Smooth muscle cell (in vitro differentiated cells): ENCODE results near the gene FRAT2. TPM values are rescaled to one million over a fixed set of nuclear protein-coding genes. Genes with fewer than 3 reads are reported as not detected.
"Not testable (repeated sequence)": the region's sequence is repeated elsewhere in the genome, so short reads cannot be mapped to it uniquely, and the experiment has no call there.

Source experiments
- DNase-seq: peaks from one replicate; lab custom pipeline; 2025; ENCODE audit not compliant: unreplicated experiment; lab: John Stamatoyannopoulos, UW
- H2AFZ ChIP-seq: fragments of 200-600 bp; sonication (generic); 2 replicates; pipeline ENCODE4 v1.6.0; 2016; ENCODE audit warnings: antibody characterized with exemption, low read depth, mild to moderate bottlenecking
- H3F3A ChIP-seq: fragments of 200-600 bp; sonication (generic); 2 replicates; pipeline ENCODE4 v1.6.0; 2017; ENCODE audit warnings: antibody characterized with exemption, low read depth
- H3K27ac ChIP-seq: fragments of 200-600 bp; sonication (generic); 2 replicates; pipeline ENCODE4 v1.5.1; 2016; ENCODE audit warnings: low read depth, mild to moderate bottlenecking
- H3K27me3 ChIP-seq: fragments of 200-600 bp; sonication (generic); 2 replicates; pipeline ENCODE4 v1.6.1; 2016; ENCODE audit warnings: low read depth, mild to moderate bottlenecking
- H3K36me3 ChIP-seq: fragments of 200-600 bp; sonication (generic); 2 replicates; pipeline ENCODE4 v1.5.1; 2016; ENCODE audit warnings: low read depth
- H3K4me1 ChIP-seq: fragments of 200-600 bp; sonication (generic); 2 replicates; pipeline ENCODE4 v1.5.1; 2016; ENCODE audit warnings: low read depth
- H3K4me2 ChIP-seq: fragments of 200-600 bp; sonication (generic); 2 replicates; pipeline ENCODE4 v1.6.0; 2016; ENCODE audit warnings: mild to moderate bottlenecking
- H3K4me3 ChIP-seq: fragments of 200-600 bp; sonication (generic); 2 replicates; pipeline ENCODE4 v1.5.1; 2016; ENCODE audit warnings: mild to moderate bottlenecking
- H3K79me2 ChIP-seq: fragments of 200-600 bp; sonication (generic); 2 replicates; pipeline ENCODE4 v1.6.0; 2016; ENCODE audit warnings: low read depth, mild to moderate bottlenecking
- H3K9ac ChIP-seq: fragments of 200-600 bp; sonication (generic); 2 replicates; pipeline ENCODE4 v1.6.0; 2016; ENCODE audit warnings: low read depth
- H3K9me3 ChIP-seq: fragments of 200-600 bp; sonication (generic); replicated peaks from 2 replicates; pipeline ENCODE4 v1.5.1; 2016; ENCODE audit warnings: low read depth
- H4K20me1 ChIP-seq: fragments of 200-600 bp; sonication (generic); 2 replicates; pipeline ENCODE4 v1.6.0; 2016; ENCODE audit warnings: low read depth
- CTCF ChIP-seq: fragments of 200-600 bp; sonication (generic); IDR thresholded peaks from 2 replicates; pipeline ENCODE4 v1.5.1; 2017; ENCODE audit warnings: borderline replicate concordance, mild to moderate bottlenecking, antibody characterized with exemption; ENCODE audit not compliant: insufficient read depth, poor library complexity, severe bottlenecking
- WGBS: methylation state at CpG from one replicate; pipeline ENCODE4 v1.1.7; 2016; ENCODE audit warnings: low lambda C conversion rate; 5-methylcytosine and 5-hydroxymethylcytosine counted together
- polyA plus RNA-seq: library from polyadenylated mRNA; unstranded; fragments of >200 nt; fragmentation: Nextera tagmentation; extraction: Ambion mirVana; gene quantifications from 2 replicates; pipeline ENCODE4 v1.2.1, GENCODE V29; 2016
- total RNA-seq: library from RNA; depleted of rRNA; stranded (reverse); fragments of >200 nt; gene quantifications from 2 replicates; pipeline ENCODE4 v1.2.3, GENCODE V29; 2014

Gene FRAT2
- total and polyA plus RNA-seq, 2 experiments from 2014 or later, result 4.0 to 7.7 TPM

GRCh38 chr10:97355571-97355975, 21.0 kb upstream of the FRAT2 start:
- Histone ChIP-seq H3K4me3 (no peak overlapping the region), H4K20me1 (no peaks in the 10 kb centered on the region), H3K27ac (no peak overlapping the region), H3K79me2 (no peaks in the 10 kb centered on the region), H3K9ac (no peak overlapping the region), H3K27me3 (no peaks in the 10 kb centered on the region), H3F3A (no peaks in the 10 kb centered on the region), H3K9me3 (no peaks in the 10 kb centered on the region), H3K4me2 (no peak overlapping the region), H2AFZ (no peak overlapping the region), H3K4me1 (no peaks in the 10 kb centered on the region), H3K36me3 (no peaks in the 10 kb centered on the region)
- WGBS, result 85% methylated on average over 5 of the region's 5 CpGs
- DNase-seq, result no peak
- TF ChIP-seq CTCF, result no peak

DNA sequence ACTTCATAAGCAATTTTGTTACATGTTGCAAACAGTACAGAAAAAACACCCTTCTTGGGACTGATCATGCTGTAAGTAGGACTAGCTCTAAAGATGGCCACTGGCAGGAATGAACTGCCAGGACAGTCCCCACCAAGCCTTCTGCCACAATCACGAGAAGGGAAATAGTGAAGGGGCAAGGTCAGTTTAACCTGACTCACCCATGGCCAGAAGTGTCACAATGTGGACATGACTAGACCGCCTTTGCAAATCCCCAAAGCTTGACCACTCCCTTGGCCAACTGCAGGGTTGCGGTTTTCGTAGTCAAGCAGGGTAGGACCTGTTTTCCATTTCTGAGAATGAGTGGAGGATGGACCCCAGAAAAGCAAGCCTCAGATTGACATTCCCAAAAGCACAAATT, 19.4 kb upstream of the FRAT2 start:
- Histone ChIP-seq H3K9ac (no peak overlapping the region), H3K27ac (no peak overlapping the region), H4K20me1 (no peaks in the 10 kb centered on the region), H2AFZ (no peak overlapping the region), H3K4me2 (no peak overlapping the region), H3K27me3 (no peaks in the 10 kb centered on the region), H3K9me3 (no peaks in the 10 kb centered on the region), H3K79me2 (no peaks in the 10 kb centered on the region), H3K4me1 (no peaks in the 10 kb centered on the region), H3K4me3 (no peak overlapping the region), H3F3A (no peaks in the 10 kb centered on the region), H3K36me3 (no peaks in the 10 kb centered on the region)
- WGBS, result 96% methylated on average over 4 of the region's 4 CpGs
- DNase-seq, result no peak
- TF ChIP-seq CTCF, result no peak

- Histone ChIP-seq H4K20me1 (no peaks in the 10 kb centered on the region), H3K9ac (no peak overlapping the region), H3K4me2 (no peak overlapping the region), H3K4me1 (no peaks in the 10 kb centered on the region), H3F3A (no peaks in the 10 kb centered on the region), H2AFZ (no peak overlapping the region), H3K9me3 (no peaks in the 10 kb centered on the region), H3K4me3 (no peak overlapping the region), H3K79me2 (no peaks in the 10 kb centered on the region), H3K36me3 (no peaks in the 10 kb centered on the region), H3K27ac (no peak overlapping the region), H3K27me3 (no peaks in the 10 kb centered on the region)
- WGBS, result 93% methylated on average over 12 of the region's 12 CpGs
- no peak for TF ChIP-seq CTCF
- no peak for DNase-seq
Observed at GRCh38 chr10:97349752-97350513, 15.4 kb upstream of the FRAT2 start.

- DNase-seq, result no peak
- H3K4me1 ChIP-seq, result no peaks in the 10 kb centered on the region
- H3K9me3 ChIP-seq, result no peaks in the 10 kb centered on the region
- H3K36me3 ChIP-seq, result no peaks in the 10 kb centered on the region
- no peaks in the 10 kb centered on the region for H3F3A ChIP-seq
- H3K4me3 ChIP-seq, result no peak overlapping the region
- no peak for TF ChIP-seq CTCF
- H3K27me3 ChIP-seq, result no peaks in the 10 kb centered on the region
- no peak overlapping the region for H2AFZ ChIP-seq
- H4K20me1 ChIP-seq, result no peaks in the 10 kb centered on the region
- 93% methylated on average over 4 of the region's 4 CpGs for WGBS
- no peaks in the 10 kb centered on the region for H3K79me2 ChIP-seq
- no peak overlapping the region for H3K4me2 ChIP-seq
- H3K9ac ChIP-seq, result no peak overlapping the region
- no peak overlapping the region for H3K27ac ChIP-seq
Observed at GRCh38 chr10:97347317-97347716, 12.8 kb upstream of the FRAT2 start.

- not testable (repeated sequence) for H3K36me3 ChIP-seq, H3K4me3 ChIP-seq, H2AFZ ChIP-seq, H3K4me1 ChIP-seq, H3F3A ChIP-seq, H3K27ac ChIP-seq, H3K4me2 ChIP-seq, DNase-seq, H4K20me1 ChIP-seq, H3K79me2 ChIP-seq, H3K27me3 ChIP-seq, H3K9me3 ChIP-seq, H3K9ac ChIP-seq
- 97% methylated on average over 6 of the region's 6 CpGs for WGBS
Observed at GRCh38 chr10:97343664-97344063, 9.1 kb upstream of the FRAT2 start.
